HG03103 (cell line): ENCODE data around the gene BMP8B.
"Not testable (repeated sequence)": the region's sequence is repeated elsewhere in the genome, so short reads cannot be mapped to it uniquely, and the experiment has no call there.

ENCODE experiments used
- ATAC-seq: cut with Tn5 transposase; IDR thresholded peaks from one replicate; pipeline ENCODE4 v1.9.1; 2021; ENCODE audit warnings: low read depth; ENCODE audit not compliant: unreplicated experiment

BMP8B gene

DNA sequence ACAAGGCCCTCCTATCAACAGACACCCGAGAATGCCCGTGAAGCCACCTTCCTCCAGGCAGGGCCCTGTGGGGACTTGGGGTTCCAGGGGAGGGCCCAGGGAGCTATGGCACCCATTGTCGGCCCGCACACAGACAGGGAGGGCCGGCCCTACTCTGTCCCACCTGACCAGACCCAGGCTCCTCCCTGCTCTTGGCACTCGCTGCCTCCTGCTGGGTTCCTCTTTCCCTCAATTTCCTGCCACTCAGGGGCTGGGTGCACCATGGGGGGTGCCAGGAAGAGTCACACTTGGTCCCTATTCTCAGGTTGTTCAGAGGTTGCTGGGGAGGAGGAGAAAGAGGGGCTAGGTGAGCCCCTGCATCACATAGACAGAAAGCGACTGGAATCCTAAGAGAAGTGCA, 9.5 kb downstream of the BMP8B start:
- no peak for ATAC-seq

DNA sequence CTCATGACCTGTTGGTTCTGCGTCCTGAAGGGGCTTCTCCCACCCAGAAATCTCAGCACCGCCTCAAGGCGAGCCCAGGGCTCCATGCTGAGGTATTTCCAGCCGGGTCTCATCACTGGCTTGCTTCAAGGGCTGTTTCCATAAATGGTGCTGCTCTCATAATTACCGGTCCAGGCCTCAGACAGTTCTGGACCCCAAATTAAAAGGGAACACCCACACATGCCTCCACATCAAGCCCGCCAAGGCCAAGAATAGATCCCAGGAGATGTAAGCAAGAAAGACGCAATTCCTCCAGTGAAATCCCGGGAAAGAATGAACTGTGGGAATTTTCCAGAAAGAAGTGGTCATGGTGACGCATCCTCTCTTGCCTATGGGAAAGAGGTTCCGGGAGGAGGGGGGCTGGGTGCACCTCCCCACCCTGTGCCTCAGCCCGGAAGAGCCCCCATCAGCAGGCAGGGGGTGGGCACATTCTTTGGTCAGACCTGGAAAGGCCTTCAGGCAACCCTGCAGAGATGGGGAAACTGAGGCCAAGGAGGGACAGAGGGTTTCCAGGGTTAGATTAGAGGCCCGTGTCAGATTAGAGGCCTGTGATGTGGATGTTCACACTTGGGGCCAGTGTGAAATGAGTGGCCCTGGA, 10.1 kb downstream of the BMP8B start:
- ATAC-seq = not testable (repeated sequence)

DNA sequence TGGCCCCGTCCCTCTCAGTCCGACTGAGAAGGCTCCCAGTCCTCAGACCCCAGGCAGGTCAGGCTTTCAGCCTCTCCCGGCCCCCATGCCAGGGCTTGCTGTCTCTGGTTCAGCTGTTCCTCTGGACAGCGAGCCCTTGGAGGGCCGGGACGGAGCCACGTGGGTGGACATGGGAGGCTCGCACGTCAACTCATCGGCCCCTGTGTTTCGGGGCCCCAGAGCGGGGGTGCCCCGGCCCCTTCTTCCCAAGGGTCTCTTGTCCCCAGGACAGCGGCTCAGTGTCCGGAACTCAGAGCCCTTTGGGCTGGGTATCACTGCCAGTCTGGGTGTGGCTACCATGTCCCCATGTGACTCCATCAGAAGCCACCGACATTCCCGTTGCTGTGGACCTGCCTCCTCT, 10.8 kb downstream of the BMP8B start:
- ATAC-seq = not testable (repeated sequence)

DNA sequence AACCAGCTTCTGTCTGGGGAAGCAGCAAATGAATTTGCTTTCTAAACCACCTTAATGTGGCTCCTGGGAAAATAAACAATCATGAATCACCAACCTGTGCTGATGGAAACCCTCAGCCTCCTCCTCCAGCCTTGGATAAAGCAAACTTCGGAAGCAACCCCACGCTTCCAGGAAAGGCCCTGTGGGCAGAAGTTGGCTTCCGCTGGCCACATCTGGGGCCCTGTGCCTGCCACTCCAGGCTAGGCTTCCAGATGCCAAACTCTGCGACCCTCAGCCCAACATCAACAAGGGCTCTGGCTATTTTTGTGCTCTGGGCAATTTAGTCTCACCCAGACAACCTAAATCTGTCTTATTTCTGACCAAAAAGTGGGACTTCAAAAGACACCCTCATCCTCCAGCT, 11.4 kb downstream of the BMP8B start:
- no peak for ATAC-seq

DNA sequence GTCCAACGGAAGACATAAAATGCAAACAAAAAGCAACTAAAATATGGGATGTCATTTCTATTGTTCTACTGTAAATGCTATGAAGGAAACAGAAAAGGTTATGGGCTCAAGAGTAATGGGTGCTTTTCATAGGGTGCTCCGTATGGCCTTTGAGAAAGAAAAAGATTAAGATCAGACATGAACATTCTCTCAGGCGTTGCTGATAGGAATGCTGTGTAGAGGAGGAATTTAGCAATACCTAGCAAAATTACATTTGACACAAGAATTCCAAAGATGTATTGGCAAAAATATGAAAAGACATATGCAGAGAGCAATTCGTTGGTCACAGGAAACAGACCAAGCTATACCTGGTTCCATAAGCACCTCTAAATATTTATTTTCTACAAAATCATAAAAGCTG, 11.8 kb downstream of the BMP8B start:
- ATAC-seq = no peak

DNA sequence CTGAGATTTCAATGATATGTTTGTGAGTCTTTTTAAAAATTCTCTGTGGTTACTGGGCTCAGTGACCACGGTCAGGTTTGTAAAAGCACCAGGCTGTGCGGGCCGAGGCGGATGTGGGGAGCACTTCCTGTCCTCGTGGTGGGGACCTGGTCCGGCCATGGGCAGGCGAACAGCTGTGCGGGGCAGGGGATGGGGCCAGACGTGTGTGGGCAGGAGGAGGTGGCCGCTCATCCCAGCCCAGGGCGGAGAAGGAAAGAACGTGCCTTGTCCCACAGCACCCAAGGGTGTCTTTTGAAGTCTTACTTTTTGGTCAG, 12.3 kb downstream of the BMP8B start:
- ATAC-seq = no peak

DNA sequence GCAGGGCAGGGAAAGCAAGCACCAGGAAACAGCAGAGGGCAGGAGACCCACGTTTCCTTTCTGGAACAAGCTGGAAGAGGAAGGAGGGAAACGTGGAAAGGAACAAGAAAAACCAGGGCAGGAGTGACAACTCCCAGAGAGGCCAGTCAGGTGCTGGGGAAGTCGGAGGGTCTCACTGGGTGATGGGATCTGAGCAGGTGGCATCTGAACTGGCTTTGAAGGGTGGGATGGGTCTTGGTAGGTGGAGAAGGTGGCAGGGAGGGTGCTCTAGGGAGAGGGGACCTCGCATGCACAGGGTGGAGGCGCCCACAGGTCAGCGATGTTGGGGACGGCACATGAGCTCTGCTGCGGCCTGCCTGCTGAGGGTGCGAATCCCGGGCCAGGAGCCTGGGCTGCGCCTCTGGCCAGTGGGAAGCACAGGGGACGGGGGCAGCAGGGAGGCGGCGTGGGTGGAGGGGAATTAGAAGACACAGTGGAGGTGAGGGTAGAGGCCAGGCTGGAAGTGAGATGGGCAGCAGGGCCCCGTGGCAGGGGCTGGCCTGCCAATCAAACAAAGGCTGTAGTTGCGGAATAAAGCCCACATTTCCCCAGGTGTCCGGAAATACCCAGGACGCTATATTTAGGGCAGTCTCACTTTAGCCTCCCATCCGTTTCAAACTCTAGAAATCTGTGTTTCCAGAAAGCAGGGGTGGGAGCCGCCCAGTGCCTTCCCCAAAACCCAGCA, 12.8 kb downstream of the BMP8B start:
- not testable (repeated sequence) for ATAC-seq

DNA sequence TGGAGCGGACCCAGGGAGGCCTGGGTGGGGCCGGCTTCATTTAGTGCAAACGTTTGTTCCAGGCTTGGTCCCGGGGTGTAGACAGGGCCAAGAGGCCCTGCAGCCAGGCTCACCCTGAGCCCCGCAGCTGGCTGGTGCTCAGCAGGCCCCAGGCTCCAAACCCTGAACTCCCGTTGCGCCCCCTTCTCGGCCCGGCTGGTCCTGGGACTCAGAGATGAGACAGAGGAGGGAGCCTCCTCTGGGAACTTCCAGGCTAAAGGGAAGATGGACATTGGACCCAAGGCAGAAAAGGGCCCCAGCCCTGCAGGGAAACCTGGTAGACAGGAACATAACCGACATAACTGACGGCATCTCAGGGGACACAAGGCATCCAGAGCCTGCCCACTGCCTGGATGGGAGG, 13.5 kb downstream of the BMP8B start:
- not testable (repeated sequence) for ATAC-seq

DNA sequence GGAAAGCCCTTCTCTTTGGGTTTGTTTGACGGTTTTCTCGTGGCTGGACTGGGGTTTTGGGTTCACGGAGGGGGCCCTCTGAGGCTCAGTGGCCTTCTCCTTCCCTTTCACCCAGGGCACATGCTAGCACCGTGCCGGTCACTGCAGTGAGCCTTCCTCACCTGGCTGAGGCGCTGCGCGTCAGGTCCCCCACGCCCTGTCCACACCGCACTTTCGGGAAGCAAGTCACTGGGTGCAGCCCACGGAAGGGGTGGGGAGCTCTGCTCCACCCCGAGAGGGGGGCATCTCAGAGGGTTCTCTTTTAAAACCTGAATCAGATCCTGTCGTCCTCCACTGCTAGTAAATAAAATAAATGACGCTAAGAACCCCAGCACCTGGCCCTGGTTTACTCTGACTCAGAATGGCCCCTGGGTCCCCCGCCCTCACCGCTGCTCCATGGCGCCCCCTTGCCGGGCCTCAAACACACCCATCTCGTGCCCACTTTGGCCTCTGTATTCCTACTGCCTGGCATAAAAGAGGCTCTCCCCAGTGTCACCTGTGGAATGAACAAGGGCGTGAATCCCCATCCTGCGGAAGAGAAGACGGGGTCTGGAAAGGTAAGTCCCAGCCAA, 15.2 kb downstream of the BMP8B start:
- ATAC-seq = not testable (repeated sequence)

DNA sequence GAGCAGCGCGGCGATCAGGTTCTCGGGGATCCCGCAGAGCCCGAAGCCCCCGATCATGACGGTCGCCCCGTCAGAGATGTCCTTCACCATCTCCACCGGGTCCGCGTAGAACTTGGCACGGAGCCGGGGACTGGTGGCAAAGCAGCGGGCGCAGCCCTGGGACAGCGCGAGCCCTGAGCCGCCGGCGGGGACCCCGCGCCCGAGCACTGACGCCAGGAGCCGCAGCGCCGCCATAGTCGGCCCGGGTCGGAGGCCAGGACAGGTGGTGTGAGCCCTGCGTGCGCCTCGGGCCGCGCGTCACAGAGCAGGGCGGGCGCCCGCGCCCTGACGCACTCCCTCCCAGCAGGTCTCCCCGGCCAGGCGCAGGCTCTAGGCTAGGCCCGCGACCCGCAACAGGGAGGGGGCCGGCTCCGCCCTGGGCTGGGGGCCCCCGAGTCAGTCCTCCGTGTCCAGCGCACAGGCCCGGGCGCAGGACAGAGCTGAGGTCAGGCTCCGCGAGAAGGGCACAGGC, 17.6 kb downstream of the BMP8B start, which contains the start of gene OXCT2:
OXCT2 (minus strand) TSS at position 327 of the 511 bp plus-strand sequence; CDS start at position 234, 93 bp downstream.
- ATAC-seq = not testable (repeated sequence)

DNA sequence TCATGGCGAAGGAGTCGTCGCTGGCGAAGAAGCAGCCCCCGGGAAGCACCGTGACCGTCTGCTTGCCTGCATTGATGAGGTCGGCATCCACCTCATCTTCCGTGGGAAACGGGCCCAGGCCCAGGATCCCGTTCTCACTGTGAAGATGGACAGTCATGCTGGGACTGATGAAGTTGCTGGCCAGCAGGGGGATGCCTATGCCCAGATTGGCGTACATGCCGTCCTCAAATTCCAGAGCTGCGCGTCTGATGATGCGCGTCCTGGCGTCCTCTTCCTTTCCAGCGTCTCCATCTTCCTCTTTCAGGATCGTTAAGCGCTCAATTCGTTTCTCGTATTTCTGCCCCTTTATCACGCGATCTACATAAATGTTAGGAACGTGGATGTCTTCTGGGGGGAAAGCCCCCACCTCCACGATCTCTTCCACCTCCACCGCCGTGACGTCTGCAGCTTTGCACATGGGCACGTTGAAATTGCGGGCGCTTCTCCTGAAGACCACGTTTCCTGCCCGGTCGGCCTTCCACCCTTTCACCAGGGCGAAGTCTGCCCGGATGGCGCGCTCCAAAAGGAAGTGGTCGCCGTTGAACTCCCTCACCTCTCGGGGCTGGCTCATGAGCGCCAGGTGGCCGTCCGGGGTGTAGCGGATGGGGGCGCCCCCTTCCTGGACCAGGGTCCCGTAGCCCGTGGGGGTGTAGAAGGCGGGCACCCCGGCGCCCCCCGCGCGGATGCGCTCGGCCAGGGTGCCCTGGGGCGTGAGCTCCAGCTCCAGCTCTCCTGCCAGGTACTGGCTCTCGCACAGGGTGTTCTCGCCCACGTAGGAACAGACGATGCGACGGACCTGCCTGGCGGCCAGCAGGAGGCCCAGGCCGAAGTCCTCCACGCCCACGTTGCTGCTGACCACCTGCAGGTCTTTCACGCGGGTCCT, 18.3 kb downstream of the BMP8B start:
- not testable (repeated sequence) for ATAC-seq

DNA sequence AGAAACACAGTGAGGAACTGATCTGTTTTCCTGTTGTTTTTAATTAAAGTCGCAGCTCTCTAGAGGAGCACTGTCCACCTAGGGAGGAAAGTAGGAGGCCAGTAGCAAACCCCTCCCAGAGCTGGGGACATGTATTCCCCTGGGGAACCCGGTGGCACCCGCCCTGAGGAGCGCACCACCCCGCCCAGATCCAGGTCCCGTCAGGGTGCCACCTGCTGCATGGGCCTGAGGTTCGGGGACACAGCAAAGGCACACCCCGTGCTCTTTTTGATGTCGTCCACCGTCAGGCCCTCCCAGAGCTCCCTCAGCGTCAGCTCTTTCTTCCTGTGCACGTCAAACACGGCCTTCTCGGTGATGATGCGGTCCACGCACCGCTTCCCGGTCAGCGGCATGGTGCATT, 19.2 kb downstream of the BMP8B start:
- not testable (repeated sequence) for ATAC-seq

DNA sequence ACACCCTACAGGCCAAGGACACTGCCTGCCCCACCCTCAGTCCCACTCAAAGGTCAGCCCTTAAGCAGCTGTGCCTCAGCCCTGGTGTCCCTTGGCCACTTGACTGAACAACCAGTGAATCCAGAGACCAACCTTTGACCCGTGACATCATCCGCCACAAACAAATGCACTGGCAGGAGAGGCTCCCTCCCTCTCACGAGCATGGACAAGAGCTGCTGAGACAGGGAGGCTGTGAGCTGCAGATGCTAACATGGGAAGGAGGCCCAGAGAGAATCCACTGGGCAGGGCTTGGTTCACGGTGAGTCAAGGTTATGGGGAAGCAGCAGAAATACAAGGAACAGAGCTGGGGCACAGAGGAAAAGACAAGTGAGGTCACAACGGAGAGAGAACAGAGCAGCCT, 22.2 kb downstream of the BMP8B start:
- not testable (repeated sequence) for ATAC-seq

DNA sequence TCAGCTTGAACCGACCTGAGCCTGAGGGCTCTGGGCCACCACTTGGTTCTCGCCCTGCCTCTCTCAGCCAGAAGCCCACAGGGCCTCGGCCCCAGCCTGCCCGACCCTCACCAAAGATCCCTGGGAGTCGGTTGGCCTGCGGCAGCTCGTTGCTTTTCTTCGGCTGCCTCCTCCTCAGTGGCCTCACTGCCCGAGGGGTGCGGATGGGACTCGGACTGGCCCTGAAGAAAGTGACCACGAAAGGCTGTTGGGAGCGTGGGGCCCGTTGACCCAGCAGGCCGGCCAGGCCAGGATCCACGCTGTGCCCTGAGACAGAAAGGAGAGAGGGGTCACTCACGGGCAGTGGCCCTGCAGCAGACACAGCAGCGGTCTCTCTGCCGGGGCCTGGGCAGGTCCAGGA, 24.2 kb downstream of the BMP8B start:
- ATAC-seq = not testable (repeated sequence)

DNA sequence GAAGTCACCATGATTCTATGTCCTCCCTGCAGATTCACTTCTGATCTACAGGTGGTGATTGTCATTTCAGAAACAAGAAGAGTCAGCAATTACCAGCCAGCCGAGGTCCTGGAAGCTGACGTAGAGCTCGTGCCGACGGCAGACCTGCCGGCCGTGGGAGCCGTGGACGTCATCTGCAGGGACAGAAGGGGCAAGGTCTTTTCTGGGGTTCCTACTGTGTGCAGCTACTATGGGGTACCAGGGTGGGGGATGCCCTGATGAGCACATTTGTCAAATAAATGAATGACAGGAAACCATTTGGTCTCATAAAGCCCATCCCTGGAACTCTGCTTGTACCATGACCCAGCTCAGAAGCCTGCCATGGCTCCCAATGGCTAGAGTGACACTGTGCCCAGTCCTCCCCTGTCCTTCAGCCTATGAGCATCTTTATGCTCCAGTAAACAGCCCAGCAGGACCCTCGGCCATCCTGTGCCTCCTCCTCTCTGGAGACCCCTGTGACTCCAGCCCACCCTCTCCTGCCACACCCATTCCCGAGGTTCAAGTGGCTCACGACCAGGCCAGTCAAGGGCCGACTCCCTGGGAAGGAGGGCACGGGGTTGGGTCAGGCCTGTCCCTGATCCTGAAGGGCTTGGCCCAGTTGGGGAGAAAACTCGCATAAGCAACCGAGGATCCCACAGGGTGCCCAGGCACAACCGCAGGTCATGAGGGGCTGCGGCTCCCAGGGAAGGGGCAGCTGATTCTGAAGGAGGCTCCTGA, 24.9 kb downstream of the BMP8B start:
- ATAC-seq = not testable (repeated sequence)

DNA sequence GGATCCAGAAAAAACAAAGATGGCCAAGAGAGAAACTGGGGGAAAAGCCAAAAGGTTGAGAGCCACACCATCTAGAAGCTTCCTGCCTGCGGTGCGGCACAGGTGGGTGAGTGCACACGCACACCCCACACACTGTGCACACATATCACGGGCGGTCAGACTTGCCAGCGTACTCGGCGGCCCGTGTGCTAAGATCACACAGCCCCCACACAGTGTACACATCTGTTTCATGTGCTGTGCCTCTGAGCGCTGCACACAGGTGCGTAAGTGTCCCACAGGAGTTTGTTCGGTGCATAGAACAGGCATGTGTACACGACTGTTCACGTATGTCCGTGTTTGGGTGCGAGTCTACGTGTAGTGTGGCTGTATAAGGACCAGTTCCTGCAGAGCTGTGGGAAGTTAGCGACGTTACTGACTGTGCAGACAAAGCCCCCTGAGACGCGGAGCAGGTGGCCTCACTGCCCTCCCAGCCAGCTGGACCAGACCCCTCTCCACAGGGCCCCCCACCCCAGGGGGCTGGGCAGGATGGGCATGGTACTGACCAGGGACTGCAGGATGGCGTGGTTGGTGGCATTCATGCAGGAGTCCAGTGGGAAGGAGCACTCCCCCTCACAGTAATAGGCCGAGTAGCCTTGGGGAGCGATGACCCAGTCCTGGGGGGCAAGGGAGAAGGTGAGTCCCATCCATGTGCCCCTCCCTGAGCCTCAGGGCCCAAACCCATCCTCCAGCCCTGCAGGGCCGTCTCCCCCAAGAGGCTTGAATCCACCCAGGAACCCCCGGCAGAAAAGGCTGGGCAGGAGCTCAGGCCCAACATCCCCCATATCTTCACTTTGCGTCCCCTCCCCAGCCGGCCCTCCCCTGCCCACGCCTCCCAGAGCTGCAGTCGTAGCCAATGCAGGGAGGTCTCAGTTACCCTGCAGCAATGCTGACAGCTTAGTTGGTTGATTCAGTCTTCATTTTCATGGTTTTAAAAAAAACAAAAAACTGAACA, 25.8 kb downstream of the BMP8B start:
- no peak for ATAC-seq

DNA sequence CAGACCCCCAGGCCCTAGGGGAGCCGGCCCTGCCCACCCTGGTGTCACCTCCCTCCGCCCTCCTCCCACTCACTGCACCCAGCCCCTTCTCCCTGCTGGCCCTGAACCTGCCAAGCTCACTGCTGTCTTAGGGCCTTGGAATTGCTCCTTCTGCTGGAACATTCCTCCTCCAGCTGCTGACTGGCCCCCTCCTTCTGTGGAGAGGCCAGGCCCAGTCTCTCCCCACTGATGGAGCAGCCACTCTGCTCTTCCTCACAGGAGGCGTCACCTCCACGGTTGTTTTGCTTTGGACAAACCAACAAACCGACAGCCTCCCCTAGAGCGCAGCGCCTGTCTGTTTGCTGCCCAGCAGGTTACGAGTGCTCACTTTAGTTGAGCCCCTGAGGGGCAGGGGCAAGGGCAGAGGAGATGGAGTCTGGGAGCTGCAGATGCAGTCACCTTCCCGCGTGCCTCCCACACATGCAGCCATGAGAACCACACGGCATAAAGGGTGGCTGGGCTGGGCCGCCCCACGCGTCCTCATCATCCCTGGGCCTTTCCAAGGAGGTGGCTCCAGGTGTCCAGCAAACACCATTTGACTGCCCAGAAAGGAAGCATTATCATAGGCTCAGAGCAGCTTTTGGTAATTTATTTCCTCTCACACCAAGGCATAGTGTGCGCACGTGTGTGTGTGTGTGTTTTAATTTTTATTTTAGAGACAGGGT, 27.0 kb downstream of the BMP8B start:
- ATAC-seq = no peak

DNA sequence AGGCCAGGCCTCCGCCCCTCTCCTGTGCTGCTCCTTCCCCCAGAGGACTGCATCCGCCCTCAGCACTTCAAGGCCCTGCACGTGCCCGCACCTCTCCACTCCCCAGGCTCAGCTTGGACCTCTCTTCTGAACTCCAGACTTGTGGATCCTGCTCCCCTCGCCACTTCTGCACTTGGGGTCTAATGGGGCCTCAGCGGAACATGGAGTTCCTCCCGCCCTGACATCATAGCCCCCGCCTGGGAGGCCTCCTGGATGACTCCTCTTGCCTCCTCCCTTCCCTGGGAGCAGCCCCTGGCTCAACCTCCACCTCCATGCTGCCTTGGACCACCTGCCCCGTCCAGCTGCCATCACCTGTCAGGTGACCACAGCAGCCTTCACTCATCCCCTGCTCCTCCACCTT, 27.6 kb downstream of the BMP8B start:
- no peak for ATAC-seq
